ENCODE measurements around the gene ATP6V0A1.
"Not testable (repeated sequence)": the region's sequence is repeated elsewhere in the genome, so short reads cannot be mapped to it uniquely, and the experiment has no call there.

Gene ATP6V0A1

DNA sequence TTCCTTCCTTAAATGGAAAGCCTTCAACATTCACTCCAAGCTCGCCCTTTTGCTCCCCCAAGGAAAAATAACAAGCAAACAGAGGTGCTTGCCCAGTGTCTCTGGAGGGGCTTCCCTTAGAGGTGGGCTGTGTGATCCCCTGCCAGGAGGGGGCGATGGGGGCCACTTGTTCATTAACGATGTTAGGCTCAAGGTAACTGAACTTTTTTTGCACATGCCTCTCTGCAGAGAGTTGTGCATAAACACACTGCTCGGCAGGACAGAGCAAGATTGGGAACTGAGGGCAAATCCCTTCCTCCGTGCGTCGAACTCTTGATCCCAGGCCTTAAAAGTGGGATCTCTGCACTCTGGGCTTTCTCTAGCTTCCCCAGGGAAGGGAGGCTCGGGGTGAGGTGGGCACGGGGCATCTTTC, 61.9 kb downstream of the ATP6V0A1 start:
- DNase-seq, result peak; percentile 17

DNA sequence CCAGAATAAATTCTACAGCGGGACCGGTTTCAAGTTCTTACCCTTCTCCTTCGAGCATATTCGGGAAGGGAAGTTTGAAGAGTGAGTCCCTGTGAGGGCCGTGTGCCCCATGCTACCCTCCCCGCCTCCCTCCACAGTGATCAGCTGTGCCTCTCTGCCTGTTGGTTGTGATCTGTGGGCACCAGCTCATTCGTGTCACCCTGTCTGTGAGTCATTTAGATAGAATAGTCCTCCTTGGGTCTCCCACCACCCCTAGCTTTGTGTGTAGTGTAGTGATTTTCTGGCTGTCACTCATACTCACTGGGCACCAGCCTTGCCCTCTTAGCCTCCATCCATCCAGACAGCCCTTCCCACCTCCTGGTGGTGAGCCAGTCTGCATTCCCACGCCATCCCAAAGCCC, 62.4 kb downstream of the ATP6V0A1 start:
- no peak for DNase-seq

DNA sequence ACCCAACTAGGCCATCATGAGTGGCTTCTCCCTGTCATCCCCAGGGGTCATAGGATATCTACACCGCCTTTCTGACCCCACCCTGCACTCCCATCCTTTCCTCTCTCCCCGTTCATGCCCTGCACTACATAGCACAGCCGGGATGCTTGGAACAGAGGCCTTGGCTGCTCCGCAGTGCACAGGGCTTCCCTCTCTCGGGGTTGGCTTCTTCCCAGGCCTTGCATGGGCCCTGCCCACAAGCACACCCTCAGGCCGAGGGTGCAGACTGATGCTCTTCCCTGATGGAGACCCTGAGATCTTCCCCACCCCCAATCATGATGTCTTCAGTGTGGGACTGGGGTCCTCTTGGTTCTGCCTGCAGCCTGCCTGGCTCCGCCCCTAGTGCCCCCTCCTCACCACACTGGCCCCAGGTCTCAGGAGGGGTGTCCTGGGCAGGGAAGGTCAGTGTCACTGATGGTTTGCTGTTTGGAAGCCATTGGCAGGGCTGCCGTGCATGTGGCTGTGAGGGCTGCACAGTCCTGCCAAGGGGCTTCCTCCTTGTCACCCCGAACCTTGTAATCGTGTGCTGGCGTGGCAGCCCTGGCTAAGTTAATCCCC, 63.1 kb downstream of the ATP6V0A1 start:
- DNase-seq, result no peak

DNA sequence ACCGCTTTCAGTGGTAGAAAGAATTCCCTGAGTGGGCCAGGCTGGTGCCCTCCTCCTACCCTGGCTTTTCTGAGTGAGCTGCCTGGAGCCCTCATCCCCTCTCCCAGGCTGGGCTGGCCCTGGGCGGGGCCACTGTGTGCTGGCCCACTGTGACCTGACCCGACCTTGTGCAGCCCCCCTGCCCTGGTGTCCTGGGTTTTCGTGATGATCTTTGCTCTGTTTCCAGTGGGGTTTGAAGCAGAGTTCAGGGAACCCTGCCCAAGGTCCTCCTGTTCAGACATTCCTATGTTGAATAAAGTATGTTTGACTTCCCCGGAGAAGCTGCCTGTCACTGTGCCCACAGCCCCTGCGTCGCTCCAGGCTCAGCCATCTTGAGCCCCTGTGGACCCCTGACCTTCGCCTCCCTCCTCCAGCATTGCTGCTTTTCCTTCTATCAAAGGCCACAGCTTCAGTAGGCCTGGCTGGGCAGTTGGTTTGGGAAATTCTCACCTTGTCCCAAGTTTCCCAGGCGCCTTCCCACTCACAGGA, 63.6 kb downstream of the ATP6V0A1 start:
- DNase-seq, result no peak

DNA sequence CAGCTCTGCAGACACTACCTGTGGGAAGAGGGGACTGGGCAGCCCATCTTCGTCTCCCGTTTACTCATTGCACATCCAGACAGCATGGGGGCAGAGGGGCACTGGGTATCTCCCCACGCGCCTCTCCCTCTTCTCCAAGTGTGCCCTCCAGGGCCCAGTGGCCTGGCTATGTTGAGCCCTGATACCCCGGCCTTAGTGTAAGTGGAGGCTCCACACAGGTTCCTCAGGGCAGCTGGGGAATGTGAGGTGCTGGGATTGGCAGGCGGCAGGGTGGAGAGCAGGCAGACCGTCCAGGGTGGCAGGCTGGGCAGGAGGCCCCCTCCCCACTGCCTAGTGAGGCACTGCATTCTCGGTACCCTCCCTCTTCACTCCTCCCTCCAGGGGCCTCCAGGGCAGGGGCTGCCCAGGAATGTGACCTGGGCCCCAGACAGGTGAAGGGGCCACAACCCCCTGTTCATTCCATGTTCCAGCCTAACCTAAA, 64.2 kb downstream of the ATP6V0A1 start:
- no peak for DNase-seq

DNA sequence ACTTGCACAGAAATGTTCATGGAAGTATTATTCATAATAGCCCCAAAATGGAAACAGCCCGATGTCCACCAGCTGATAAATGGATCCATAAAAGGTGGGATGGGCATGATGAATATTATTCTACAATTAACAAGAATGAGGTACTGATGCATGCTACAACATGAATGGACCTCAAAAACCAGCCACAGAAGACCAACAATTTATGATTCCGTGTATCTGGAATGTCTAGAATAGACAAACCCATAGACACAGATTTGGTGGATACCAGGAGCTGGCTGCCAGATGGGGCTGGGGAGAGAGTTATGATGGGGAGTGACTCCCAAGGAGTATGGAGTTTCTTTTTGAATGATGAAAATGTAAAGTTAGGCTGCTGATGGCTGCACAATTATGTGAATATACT, 66.5 kb downstream of the ATP6V0A1 start:
- no peak for DNase-seq

DNA sequence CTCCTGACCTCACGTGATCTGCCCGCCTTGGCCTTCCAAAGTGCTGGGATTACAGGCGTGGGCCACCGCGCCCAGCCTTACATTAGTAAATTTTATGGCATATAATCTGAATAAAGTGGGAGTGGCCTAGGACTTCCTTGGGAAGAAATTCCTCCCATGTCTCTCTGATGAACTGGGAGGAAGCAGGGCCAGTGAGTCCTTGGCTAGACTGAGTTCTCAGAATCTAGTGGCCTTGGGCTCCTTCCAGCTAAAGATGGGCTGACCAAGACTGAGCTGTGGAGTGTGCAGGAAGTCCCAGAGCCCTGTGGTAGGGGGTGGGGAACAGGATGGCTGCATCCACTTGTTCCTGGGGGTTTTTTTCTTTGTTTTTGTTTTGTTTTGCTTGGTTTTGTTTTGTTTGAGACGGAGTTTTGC, 67.4 kb downstream of the ATP6V0A1 start:
- DNase-seq, result no peak

DNA sequence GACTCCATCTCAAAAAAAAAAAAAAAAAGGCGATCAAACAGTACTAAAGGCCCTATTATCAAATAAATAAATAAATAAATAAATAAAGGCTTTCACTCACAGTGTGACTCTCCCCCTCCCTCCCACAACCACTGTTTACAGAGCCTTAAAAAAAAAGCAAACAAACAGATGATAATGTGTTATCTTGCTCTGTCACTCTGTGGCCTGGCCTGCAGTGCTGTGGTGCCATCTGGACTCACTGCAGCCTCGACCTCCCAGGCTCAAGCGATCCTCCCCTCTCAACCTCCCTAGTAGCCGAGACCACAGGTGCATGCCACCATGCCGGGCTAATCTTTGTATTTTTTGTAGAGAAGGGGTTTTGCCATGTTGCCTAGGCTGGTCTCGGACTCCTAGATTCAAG, 69.3 kb downstream of the ATP6V0A1 start:
- DNase-seq, result no peak

DNA sequence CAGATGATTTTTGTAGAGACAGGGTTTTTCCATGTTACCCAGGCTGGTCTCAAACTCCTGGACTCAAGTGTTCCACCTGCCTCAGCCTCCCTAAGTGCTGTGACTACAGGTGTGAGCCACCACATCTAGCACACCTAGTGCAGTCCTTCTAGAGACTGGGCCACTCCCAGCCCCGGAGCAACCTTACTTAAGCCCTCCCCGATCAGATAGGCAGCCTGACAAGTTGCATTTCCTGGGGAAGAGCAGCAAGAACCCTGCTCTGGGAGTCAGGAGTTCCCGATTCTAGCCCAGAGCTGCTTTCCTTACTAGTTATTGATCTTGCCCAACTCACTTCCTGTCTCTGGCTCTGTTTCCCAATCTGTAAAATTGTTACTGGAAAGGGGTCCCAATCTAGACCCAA, 70.4 kb downstream of the ATP6V0A1 start:
- no peak for DNase-seq

DNA sequence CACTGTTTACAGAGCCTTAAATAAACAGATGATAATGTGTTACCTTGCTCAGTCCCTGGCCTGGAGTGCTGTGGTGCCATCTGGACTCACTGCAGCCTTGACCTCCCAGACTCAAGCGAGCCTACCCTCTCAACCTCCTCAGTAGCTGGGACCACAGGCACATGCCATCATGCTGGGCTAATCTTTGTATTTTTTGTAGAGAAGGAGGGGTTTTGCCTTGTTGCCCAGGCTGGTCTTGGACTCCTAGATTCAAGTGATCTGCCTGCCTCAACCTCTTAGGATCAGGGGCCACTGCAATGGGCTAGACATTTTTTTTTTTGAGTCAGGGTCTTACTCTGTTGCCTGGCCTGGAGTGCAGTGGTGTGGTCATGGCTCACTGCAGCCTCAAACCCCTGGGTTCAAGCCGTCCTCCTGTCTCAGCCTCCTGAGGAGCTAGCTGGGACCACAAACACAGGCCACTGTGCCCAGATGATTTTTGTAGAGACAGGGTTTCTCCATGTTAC, 72.3 kb downstream of the ATP6V0A1 start:
- no peak for DNase-seq

DNA sequence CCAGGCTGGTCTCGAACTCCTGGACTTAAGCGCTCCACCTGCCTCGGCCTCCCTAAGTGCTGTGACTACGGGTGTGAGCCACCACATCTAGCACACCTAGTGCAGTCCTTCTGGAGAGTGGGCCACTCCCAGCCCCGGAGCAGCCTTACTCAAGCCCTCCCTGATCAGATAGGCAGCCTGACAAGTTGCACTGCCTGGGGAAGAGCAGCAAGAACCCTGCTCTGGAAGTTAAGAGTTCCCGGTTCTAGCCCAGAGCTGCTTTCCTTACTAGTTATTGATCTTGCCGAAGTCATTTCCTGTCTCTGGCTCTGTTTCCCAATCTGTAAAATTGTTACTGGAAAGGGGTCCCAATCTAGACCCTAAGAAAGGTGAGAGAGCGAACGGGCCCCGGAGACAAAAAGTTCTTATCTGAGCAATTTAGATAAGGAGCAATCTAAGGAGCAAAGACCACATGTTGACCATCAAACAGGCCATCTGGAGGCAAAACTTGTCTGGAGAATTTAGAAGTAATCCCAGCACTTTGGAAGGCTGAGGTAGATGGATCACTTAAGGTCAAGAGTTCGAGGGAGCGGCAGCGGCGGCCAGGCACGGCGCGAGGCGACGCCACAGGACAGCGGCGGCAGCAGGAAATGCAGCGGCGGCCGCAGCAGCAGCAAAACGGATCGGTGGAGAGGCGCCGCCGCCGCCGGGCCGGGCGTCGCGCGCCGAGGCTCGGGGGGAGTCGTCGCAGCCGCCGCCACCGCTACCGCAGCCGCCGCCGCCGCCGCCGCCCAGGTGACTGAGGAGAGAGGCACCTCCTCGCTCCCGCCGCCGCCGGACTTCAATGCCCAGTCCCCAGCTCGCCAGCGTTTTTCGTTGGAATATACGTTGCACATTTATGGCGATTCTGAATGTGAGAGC, 73.0 kb downstream of the ATP6V0A1 start:
- DNase-seq, result peak; percentile 58

DNA sequence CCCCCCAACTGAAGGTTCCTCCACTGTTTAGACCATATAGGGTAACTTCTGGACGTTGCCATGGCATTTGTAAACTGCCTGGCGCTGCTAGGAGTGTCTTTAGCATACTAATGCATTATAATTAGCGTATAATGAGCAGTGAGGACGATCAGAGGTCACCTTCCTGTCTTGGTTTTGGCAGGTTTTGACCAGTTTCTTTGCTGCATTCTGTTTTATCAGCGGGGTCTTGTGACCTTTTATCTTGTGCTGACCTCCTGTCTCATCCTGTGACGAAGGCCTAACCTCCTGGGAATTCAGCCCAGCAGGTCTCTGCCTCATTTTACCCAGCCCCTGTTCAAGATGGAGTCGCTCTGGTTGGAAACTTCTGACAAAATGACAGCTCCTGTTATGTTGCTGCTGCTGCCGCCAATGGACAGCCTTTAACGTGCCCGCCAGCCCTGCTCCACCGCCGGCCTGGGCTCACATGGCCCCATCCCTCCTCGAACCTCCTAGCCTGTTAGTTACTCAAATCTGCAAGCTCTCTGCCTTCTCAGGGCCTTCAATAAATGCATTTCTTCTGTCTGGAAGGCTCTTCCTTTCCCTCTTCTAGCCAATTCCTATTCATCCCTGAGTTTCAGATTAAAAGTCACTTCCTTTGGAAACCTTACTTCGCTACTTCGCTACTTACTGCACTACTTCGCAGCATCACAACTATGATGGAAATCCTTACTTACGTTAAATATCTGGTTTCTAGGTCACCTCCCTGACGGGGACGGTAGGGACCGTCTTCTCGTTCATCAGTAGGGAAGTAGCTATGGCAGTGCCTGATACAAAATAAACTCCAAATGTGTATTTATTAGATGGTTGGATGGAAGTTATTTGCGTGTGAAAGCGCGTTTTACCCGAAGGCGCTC, 76.7 kb downstream of the ATP6V0A1 start:
- DNase-seq, result no peak

DNA sequence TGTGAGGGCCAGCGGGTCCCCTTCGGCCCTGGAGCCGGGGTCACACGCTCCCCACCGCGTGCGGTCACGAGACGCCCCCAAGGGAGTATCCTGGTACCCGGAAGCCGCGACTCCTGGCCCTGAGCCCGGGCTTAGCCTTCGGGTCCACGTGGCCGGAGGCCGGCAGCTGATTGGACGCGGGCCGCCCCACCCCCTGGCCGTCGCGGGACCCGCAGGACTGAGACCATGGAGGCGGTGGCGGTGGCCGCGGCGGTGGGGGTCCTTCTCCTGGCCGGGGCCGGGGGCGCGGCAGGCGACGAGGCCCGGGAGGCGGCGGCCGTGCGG, 77.3 kb downstream of the ATP6V0A1 start, which contains the start of gene NAGLU:
Gene NAGLU, plus strand, starts transcription at position 194 of the 324 bp plus-strand sequence. Its CDS starts 32 bp downstream, at position 226.
- peak; percentile 80 for DNase-seq

DNA sequence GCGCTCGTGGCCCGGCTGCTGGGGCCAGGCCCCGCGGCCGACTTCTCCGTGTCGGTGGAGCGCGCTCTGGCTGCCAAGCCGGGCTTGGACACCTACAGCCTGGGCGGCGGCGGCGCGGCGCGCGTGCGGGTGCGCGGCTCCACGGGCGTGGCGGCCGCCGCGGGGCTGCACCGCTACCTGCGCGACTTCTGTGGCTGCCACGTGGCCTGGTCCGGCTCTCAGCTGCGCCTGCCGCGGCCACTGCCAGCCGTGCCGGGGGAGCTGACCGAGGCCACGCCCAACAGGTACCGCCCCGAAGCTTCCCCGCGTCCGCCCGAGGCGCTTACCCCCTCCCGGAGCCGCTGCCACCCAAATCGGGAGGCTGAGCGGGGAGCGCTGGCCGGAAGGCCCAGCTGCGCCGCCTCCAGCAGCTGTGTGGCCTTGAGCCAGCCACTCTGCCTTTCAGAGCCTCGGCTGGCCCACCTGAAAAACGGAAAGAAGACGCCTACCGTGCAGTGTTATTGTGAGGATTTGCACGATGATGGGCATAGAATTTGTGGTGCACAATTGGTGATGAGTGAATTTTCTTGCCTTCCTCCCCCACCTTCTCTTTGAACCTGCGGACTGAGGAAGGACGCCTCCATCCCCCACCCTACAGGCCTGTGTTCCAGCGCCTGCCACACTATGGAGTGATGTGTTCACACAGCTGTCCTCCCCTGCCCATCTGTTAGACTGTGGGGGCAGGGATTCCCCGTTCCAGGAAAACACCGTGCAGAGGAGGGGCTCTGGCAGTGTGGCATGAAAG, 77.9 kb downstream of the ATP6V0A1 start:
- peak; percentile 72 for DNase-seq

DNA sequence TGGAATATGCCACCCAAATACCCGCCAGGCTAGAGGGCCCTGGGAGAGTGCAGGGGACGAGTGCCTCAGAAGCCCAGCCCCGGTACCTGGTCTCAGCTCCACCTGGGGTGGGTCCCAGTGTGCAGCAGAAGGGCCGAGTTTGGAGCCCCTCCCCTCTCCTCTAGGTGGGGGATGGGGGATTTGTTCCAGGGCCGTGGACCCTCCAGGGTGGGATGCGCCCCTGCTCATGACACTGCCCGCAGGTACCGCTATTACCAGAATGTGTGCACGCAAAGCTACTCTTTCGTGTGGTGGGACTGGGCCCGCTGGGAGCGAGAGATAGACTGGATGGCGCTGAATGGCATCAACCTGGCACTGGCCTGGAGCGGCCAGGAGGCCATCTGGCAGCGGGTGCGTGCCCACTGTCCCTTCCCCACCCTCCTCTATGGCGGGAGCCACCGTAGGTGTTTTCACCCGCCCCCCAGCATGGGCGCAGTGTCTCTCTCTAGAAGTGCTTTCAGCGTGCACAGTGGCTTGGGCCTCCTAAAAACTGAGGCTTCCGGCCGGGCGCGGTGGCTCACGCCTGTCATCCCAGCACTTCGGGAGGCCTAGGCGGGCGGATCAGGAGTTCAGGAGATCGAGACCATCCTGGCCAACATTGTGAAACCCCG, 78.6 kb downstream of the ATP6V0A1 start:
- DNase-seq, result no peak

DNA sequence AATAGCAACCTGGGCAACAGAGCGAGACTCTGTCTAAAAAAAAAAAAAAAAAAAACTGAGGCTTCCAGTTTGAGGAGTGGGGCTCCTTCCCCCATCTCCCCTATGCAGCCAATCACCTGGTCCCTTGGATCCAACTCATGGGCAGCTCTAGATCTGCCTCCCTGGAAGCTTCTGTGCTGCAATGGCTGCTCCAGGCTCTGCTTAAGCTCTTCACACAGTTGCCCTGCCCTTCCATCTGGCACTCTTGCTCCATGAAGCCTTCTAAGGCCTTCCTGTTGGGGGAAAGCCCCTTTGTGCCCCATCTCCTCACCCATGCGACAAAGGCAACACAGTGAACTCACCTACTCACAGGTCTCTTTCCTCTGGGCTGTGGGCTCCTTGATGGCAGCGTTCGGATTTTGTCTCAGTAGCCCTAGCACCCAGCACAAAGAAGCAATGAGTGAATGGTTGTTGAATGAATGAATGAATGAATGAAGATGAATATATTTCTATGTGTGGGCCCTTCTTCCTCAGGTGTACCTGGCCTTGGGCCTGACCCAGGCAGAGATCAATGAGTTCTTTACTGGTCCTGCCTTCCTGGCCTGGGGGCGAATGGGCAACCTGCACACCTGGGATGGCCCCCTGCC, 79.3 kb downstream of the ATP6V0A1 start:
- no peak for DNase-seq

DNA sequence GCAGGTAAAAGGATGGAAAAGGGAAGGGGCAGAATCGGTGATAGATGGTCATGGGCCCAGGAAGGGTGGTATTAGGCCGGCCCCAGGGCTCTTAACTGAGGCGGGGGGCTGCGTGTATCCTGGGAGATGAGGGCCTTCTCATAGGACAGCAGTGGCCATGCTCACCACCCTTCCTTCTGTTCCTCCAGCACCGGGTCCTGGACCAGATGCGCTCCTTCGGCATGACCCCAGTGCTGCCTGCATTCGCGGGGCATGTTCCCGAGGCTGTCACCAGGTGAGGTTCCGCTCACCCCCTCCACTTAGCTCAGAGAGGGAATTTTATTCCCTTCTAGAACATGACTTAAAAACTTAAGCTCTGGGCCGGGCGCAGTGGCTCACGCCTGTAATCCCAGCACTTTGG, 79.8 kb downstream of the ATP6V0A1 start:
- no peak for DNase-seq

DNA sequence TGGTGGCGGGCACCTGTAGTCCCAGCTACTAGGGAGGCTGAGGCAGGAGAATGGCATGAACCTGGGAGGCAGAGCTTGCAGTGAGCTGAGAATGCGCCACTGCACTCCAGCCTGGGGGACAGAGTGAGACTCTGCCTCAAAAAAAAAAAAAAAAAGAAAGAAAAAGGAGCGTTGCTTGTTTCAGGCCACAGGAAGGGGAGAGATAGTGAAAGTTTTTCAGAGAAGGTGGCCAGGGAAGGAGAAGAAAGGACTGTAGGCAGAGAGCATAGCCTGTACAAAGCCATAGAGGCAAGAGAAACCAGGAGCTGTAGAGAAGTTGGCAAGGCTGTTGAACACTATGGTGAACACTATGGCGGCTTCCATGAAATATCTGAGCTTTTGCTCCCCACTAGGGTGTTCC, 81.9 kb downstream of the ATP6V0A1 start:
- DNase-seq, result not testable (repeated sequence)

DNA sequence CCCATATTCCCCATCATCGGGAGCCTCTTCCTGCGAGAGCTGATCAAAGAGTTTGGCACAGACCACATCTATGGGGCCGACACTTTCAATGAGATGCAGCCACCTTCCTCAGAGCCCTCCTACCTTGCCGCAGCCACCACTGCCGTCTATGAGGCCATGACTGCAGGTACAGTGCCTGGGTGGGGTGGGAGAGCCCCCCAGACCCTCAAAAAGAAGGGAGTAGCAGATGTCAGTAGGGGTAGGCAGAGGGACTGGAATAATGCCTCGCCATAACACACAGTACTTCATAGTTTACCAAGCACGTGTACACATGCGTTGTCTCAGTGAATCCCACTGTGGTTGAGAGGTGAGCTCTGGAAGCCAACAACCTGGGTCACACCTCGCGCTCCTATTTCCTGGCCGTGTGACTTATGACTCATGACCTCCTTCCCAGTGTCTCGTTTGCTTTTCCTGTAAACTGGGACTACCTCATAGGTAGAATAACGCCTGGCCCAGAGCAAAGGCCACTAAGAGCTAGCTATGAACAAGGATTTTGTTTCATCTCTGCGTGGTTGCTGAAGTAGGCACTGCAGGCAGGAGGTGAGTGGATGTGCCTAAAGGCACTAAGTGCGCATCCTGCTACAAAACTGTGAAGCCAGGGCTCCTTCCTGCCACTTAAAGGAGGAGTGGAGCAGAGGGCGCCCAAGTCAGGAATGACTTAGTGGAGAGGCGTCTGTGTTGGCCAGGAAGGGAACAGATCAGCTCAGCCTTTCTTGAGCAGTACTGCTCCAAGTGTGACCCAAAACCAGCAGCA, 82.6 kb downstream of the ATP6V0A1 start:
- no peak for DNase-seq
